MCF 10A (cell line): ENCODE measurements around the gene SPACA7. TPM values are rescaled to one million over a fixed set of nuclear protein-coding genes. Genes with fewer than 3 reads are reported as not detected.

Source experiments
- BruUV-seq: library from RNA; stranded (reverse); fragments of 400-500 nt; replicated peaks from 2 replicates; lab custom pipeline; 2021; lab: Mats Ljungman, UMichigan
- CTCF ChIA-PET: fragments of 300-600 bp; sonication (Branson Sonifier 250); formaldehyde crosslinking; extraction: SDS; loops from one replicate; lab custom pipeline; 2021; ENCODE audit warnings: antibody characterized with exemption, inconsistent platforms; lab: Yijun Ruan, JAX
- POLR2A ChIA-PET: fragments of 300-600, 350-650 bp; sonication (Branson Sonifier 250); formaldehyde crosslinking; extraction: SDS; loops from one replicate; lab custom pipeline; 2020; ENCODE audit warnings: antibody characterized with exemption, inconsistent platforms; lab: Yijun Ruan, JAX
- DNase-seq: peaks from one replicate; pipeline ENCODE4 v3.0.0-alpha.2; 2018; ENCODE audit not compliant: unreplicated experiment
- H3K27ac Mint-ChIP-seq: one replicate; pipeline ENCODE4 v1.8.0; 2022; ENCODE audit warnings: mild to moderate bottlenecking, low read depth, mixed read lengths; ENCODE audit not compliant: unreplicated experiment
- H3K27me3 Mint-ChIP-seq: one replicate; pipeline ENCODE4 v1.8.0; 2022; ENCODE audit warnings: mixed read lengths; ENCODE audit not compliant: insufficient read depth, unreplicated experiment
- H3K36me3 Mint-ChIP-seq: one replicate; pipeline ENCODE4 v1.8.0; 2022; ENCODE audit warnings: mild to moderate bottlenecking, moderate library complexity, mixed read lengths; ENCODE audit not compliant: insufficient read depth, unreplicated experiment
- H3K4me1 Mint-ChIP-seq: one replicate; pipeline ENCODE4 v1.8.0; 2022; ENCODE audit warnings: mixed read lengths; ENCODE audit not compliant: insufficient read depth, unreplicated experiment
- H3K4me3 Mint-ChIP-seq: one replicate; pipeline ENCODE4 v1.8.0; 2022; ENCODE audit warnings: mild to moderate bottlenecking, moderate library complexity, mixed read lengths; ENCODE audit not compliant: unreplicated experiment
- H3K9me3 Mint-ChIP-seq: one replicate; pipeline ENCODE4 v1.8.0; 2022; ENCODE audit warnings: mixed read lengths; ENCODE audit not compliant: unreplicated experiment
- intact Hi-C: fragments of 100-400 bp; cut with micrococcal nuclease; formaldehyde crosslinking; loops from 2 replicates; pipeline ENCODE4 v1.14.1; 2022
- total RNA-seq: library from RNA; stranded (reverse); gene quantifications from 2 replicates; pipeline ENCODE4 v1.2.3, GENCODE V29; 2022
- TF ChIP-seq, protein P1 (sequence below): fragments of 200-600 bp; IDR thresholded peaks from one replicate; pipeline ENCODE4 v1.8.0; 2022; ENCODE audit warnings: antibody characterized with exemption, mild to moderate bottlenecking; ENCODE audit not compliant: unreplicated experiment

Gene SPACA7
- total RNA-seq, 1 experiment from 2014 or later, result not detected

DNA sequence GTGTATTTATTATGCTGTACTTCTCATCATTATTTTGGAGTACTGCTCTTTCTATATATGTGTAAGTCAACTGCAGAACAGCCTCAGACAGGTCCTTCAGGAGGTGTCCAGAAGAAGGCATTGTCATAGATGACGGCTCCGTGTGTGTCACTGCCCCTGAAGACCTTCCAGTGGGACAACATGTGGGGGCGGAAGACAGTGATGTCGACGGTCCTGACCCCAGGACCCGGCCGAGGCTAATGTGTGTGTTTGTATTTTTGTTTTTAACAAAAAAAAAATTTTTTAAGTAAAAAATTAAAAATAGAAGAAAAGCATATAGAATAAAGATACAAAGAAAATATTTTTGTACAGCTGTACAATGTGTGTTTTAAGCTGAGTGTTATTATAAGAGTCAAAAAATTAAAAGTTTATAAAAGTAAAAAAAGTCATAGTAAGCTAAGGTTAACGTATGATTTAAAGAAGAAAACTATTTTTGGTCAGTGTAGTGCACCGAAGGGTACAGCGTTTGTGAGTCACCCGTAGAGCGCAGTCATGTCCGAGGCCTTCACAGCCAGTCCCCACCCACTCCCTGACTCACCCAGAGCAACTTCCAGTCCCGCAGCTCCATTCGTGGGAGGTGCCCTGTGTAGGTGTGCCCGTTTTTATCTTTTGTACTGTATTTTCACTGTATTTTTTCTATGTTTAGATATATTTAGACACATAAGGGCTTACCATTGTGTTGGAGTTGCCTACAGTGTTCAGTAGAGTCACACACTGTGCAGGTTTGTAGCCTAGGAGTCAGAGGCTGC is 42.2 kb upstream of the SPACA7 start:
- H3K4me1 Mint-ChIP-seq, result no peaks in the 10 kb centered on the region
- TF ChIP-seq, protein P1, sequence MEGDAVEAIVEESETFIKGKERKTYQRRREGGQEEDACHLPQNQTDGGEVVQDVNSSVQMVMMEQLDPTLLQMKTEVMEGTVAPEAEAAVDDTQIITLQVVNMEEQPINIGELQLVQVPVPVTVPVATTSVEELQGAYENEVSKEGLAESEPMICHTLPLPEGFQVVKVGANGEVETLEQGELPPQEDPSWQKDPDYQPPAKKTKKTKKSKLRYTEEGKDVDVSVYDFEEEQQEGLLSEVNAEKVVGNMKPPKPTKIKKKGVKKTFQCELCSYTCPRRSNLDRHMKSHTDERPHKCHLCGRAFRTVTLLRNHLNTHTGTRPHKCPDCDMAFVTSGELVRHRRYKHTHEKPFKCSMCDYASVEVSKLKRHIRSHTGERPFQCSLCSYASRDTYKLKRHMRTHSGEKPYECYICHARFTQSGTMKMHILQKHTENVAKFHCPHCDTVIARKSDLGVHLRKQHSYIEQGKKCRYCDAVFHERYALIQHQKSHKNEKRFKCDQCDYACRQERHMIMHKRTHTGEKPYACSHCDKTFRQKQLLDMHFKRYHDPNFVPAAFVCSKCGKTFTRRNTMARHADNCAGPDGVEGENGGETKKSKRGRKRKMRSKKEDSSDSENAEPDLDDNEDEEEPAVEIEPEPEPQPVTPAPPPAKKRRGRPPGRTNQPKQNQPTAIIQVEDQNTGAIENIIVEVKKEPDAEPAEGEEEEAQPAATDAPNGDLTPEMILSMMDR, result no peak
- no TSS peak for BruUV-seq
- no peaks in the 10 kb centered on the region for H3K36me3 Mint-ChIP-seq
- peak; percentile 49 for DNase-seq
- peaks cover 20% of the 10 kb centered on the region for H3K9me3 Mint-ChIP-seq
- ChIA-PET CTCF (interaction anchor here (0.7 to 1.8 kb wide), 2 partner anchors 62 to 109 kb away, joined by 3 to 5 read pairs; no protein-coding TSS in a partner anchor), POLR2A (interaction anchor here (0.7 kb wide), 1 partner anchor 325 kb away, joined by 3 read pairs; no protein-coding TSS in a partner anchor)
- no peak overlapping the region for H3K27ac Mint-ChIP-seq
- intact Hi-C loops, result no loop called here
- no peak overlapping the region for H3K4me3 Mint-ChIP-seq
- H3K27me3 Mint-ChIP-seq, result no peaks in the 10 kb centered on the region

DNA sequence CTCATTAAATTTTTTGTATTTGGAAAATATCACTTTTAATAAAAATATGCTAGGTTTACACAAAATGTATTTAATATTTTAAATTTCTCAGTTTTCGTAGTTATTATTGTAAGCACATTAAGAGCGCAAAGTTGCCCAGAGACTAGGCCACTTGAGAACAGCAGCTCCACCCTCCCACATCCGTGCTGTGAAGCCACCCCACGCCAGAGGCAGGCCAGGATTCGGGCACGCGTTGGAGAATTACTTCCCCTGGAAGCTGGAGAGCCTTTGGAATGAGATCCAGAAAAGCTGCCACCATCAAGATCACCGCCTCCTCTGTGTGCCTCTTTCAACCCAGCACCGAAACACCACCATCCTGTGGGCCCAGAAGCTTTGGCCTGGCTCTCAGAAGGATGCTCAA is 41.0 kb upstream of the SPACA7 start:
- CTCF ChIA-PET, result interaction anchor here (0.7 to 1.8 kb wide), 2 partner anchors 63 to 107 kb away, joined by 3 to 5 read pairs; no protein-coding TSS in a partner anchor
- Mint-ChIP-seq H3K9me3 (peaks cover 30% of the 10 kb centered on the region), H3K4me3 (no peak overlapping the region), H3K27me3 (no peaks in the 10 kb centered on the region), H3K27ac (no peak overlapping the region), H3K4me1 (no peaks in the 10 kb centered on the region), H3K36me3 (no peaks in the 10 kb centered on the region)
- TF ChIP-seq, protein P1, result no peak
- intact Hi-C loops, result no loop called here
- DNase-seq, result no peak
- POLR2A ChIA-PET, result no interaction called here
- BruUV-seq, result no TSS peak

DNA sequence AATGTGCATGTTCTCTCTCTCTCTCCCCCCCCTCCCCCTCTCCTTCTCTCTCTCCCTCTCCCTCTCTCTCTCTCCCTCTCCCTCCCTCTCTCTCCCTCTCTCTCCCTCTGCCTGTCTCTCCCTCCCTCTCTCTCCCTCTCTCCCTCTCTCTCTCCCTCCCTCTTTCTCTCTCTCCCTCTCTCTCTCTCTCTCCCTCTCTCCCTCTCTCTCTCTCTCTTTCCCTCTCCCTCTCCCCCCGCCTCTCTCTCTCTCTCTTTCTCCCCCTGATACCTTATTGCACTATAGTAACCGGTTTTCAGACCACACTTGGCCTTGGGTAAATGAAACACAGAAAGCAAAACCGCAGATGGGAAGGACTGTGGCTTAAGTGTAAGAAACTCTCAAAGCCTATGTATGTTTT is 34.7 kb upstream of the SPACA7 start:
- Mint-ChIP-seq H3K27me3 (no peaks in the 10 kb centered on the region), H3K27ac (no peak overlapping the region), H3K4me1 (no peaks in the 10 kb centered on the region), H3K36me3 (no peaks in the 10 kb centered on the region), H3K9me3 (peaks cover 25% of the 10 kb centered on the region), H3K4me3 (no peak overlapping the region)
- intact Hi-C loops, result no loop called here
- ChIA-PET POLR2A (no interaction called here), CTCF (no interaction called here)
- TF ChIP-seq, protein P1, result no peak
- no peak for DNase-seq
- BruUV-seq, result no TSS peak

DNA sequence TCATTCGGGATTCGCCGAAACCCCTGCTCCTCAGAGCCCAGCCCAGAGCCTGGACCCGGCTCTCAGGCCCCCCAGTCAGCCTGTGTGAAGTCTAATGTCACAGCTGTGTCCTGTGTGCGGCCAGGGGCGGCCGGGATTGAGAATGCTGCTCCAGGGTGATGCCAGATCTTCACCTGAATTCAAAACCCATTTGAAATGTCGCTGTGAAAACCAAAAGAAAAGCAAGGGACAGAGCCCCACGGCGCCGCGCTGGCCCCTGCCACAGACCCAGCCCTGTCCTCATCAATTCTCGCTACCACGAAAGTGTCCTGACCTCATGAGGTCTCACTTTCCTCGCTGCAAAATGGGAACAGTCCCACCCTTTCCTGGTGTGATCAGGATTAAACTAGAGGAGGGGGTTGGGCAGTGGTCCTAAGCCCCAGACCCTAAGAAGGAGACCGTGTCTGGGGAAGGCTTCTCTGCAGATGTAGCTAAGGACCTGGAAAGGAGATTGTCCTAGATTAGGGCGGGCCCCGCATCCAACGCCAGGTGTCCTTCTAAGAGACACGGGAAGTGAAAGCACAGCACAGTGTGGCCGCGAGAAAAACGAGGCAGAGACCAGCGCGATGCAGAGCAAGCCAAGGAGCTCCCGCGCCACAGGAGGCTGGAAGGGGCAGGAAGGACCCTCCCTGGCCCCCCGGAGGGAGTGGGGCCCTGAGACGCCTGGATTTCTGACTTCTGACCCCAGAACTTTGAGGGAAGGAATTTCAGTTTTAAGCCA is 34.0 kb upstream of the SPACA7 start:
- ChIA-PET CTCF (interaction anchor here (0.6 kb wide), 1 partner anchor 354 kb away, joined by 3 read pairs; no protein-coding TSS in a partner anchor), POLR2A (no interaction called here)
- H3K36me3 Mint-ChIP-seq, result no peaks in the 10 kb centered on the region
- H3K27me3 Mint-ChIP-seq, result no peaks in the 10 kb centered on the region
- peaks cover 18% of the 10 kb centered on the region for H3K9me3 Mint-ChIP-seq
- intact Hi-C loops, result no loop called here
- no peak overlapping the region for H3K4me3 Mint-ChIP-seq
- TF ChIP-seq, protein P1, result no peak
- no peak for DNase-seq
- BruUV-seq, result no TSS peak
- no peaks in the 10 kb centered on the region for H3K4me1 Mint-ChIP-seq
- H3K27ac Mint-ChIP-seq, result no peak overlapping the region
